Measurements from ENCODE around the gene TMEM140.
"Not testable (repeated sequence)": the region's sequence is repeated elsewhere in the genome, so short reads cannot be mapped to it uniquely, and the experiment has no call there.

Gene TMEM140

DNA sequence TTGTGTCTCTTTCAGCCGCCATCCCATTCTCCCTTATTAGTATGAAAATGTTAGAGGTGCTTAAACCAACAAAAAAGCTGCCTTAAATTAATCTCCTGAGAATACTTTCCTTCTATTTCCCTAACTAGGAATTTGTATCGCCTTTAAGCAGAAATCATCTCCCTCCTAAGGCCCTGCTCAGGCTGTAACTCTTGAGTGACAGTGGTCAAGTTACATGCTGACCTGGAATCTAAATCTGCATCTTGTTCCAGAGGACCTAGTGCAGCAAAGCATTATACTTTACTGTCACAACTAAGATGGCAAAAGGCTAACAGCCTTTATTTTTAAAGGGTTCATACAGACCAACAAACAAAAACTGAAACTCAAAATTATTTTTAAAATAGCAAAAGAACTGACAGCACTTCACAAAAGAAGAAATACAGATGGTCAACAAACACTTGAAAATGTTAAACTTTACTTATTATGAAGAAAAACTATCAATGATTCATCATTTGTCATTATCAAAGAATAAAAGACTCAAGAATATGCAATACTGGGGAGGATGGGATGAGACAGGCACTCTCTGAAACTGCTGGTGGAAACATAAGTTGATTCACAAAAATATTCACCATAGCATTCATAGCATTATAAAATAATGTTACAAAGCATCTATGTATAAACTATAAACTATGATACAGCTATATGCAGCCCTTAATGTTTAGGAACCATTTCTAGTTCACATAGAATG lies 11.7 kb downstream of the TMEM140 start:
- no peak for DNase-seq

DNA sequence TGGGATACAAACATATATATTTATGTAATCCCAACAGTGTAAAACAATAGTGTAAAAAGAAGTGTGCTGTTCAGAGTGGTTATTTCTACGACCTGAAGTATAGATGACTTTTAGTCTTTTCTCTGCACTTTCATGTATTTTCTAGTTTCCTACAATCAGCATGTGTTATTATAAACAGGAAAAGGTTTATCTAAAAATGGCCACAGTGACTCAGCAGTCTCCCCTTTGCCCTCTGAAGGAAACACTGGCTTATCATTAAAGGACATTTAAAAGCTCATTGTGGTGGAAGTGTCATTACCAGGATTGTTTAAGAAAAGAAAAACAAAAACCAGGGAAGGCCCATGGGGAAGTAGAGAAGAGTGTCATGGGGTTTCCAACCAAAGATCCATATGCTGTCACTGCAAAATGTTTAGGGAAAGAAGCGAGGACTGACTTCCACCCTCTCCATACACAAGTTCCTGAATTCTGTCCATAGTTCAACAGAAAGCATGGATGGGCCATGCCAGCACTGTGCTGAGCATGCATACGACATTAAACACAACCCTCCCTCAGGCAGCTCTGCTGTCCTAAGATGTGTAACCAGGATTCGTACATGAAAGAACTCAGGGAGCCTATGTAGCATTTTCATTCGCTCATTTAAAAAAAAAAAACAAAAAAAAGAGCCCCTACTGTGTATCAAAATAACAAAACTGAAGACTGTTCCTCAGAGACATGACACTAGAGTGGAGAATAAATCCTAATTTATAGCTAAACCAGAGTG lies 12.4 kb downstream of the TMEM140 start:
- no peak for DNase-seq

DNA sequence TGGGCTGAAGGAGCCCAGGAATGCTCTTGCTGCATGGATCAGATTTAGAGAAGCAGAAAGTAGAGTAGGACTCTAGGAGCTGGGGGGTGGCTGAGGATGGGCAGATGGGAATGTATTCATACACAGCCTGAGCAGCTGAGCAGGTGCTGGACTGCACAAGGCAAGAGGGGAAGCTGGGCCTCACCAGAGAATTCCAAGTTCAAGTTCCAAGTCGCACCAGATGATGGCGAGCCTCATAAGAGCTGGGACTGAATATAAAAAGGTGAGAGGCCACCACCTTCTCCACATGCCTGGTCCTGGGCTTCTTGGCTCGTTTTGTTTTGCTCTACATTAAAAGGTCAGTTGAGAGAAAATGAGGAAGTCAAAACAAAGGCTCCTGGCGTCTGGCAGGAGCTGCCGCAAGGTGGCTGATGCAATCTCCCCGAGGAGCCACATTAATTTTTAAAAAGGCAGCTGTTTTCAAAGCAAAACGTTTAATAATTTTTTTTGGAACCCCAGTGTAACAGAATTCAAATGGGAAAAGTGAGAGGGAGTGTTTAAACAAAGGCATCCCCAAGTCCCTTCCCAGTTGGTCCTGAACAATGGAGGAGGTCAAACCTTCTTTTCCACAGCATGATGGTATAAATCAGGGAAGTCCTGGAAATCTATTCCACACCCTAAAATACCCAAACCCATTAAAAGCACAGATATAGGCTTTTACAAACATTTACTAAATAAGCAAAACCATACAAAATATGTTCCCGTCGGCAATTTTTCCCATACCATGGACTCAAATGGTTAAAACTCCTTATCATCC lies 13.2 kb downstream of the TMEM140 start:
- no peak for DNase-seq

DNA sequence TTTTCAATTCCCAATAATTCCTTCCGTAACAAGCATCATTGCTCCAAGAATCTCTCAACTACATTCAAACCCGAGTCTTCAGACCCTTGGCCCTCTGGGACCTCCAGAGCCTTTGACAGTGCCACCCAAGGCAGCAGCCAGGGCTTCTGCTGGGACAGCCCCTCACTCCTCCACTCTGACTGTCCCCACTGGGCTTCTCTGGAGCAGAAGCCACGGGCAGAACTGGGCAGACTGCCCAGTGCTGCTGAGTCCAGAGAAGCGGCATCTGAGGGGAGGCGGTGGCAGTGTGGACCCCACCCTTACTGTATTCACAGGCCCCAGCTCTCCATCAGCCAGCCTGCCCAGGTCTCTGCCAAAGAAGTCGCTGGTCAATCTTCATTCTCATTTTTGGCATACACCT lies 13.8 kb downstream of the TMEM140 start:
- no peak for DNase-seq

DNA sequence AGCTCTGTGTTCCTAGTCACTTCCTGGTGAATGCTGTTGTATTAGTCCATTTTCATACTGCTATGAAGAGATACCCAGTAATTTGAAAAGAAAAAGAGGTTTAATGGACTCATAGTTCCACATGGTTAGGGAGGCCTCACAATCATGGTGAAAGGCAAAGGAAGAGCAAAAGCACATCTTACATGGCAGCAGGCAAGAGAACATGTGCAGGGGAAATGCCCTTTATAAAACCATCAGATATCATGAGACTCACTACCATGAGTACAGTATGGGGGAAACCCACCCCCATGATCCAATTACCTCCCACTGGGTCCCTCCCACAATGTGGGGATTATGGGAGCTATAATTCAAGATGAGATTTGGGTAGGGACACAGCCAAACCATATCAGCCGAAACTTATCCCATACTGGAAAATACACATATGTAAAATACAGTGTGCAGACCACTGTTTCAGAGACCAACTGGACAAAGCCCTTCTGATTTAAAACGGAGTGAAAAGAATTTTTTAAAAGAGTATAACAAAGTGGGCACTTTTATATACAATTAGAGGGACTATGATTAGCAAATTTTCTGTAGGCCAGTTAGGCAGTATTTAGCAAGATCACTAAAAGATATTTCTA lies 14.6 kb downstream of the TMEM140 start:
- DNase-seq = no peak

DNA sequence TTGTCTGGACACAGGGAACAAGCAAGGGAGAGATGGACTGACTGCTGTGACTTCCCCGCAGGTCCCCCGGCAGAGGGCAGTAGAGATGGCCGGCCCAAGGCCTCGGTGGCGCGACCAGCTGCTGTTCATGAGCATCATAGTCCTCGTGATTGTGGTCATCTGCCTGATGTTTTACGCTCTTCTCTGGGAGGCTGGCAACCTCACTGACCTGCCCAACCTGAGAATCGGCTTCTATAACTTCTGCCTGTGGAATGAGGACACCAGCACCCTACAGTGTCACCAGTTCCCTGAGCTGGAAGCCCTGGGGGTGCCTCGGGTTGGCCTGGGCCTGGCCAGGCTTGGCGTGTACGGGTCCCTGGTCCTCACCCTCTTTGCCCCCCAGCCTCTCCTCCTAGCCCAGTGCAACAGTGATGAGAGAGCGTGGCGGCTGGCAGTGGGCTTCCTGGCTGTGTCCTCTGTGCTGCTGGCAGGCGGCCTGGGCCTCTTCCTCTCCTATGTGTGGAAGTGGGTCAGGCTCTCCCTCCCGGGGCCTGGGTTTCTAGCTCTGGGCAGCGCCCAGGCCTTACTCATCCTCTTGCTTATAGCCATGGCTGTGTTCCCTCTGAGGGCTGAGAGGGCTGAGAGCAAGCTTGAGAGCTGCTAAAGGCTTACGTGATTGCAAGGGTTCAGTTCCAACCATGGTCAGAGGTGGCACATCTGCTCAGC lies 16.6 kb downstream of the TMEM140 start:
- DNase-seq = no peak

DNA sequence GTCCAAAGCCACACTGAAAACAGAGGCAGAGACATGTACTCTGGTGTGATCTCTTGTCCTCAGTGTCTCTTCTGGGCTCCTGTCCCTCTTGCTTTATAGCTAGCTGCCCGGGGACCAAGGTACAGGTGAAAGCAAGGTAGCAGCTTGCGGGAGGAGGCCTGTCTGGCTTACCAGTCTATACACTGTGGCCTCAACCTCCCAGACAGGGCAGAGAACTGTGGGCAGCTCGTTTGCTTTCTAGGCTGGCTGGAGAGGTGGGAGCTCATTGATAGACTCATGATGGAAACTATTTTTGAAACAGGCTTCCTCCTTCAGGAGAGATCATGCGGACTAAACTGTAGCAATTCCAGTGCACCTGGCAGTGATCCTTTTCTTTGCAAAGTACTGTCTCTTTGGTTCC lies 18.0 kb downstream of the TMEM140 start:
- no peak for DNase-seq

DNA sequence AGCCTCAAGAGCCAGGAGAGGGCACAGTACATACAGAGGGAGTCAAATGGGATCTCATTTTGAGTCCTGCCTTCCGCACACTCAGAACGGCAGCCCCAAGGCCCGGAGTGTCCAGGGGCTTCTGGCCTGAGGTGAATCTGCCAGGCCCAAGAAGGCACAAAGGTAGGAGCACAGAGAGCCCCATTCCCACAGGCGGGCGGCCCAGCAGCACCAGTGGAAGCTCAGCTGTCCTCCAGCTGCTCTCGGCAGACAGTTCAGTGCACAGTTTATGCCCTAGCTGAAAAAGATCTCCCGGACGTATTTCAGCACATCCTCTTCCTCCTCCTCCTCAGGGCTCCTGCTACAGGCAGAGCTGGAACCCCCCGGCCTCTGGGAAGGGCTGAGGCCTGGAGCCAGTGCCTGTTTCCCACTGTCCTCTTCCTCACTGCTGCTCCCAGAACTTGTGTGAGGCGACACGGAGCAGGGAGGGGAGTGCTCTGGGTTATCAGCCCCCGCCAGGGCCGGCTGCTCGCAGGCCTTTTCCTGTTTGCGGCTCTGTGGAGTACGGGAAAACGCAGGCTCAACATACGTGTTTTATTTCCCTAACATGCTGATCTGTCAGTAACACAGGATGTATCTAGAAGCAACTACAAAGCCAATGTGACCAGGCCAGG lies 18.6 kb downstream of the TMEM140 start:
- DNase-seq = no peak

DNA sequence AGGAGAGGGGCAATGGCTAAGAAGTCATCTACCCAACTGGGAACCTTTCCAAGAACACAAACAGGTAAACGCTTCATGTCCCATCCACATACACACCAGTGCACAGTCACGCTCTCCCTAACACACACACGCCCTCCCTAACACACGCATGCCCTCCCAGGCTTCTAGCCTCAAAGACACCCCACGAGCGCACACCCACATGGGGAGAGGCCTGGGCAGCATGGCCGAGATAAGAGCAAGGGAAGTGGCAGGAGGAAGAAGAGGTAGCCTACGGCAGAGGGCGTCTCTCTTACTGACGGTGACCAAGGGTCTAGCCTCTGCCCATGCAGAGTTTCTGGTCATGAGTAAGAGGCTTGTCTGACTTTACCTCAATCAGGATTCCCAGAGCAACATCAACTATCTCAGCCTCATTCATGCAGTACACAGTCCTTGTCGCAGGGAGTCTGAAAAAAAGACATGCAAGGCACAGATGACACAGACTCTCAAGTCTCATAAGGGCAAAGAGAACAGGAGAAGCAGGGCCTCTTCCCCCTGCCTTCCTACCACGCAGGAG lies 19.6 kb downstream of the TMEM140 start:
- DNase-seq = no peak

DNA sequence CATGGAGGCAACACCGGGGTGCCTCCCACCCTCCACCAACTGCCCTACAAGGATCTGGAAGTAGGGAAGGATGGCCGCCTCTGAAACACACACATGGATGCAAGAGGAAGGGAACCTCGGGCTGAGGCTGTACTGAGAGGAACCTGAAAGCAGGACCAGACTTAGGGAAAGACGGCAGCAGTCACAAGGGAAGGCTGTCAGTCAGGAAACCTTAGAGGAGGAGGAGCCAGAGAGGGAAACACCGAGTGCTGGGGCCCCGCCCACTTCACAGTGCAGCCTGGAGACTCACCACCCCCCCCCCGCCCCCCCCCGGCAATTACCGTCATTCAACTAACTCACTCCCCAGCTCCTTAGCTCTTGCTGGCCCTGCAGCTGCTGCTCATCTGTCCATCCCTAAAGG lies 20.1 kb downstream of the TMEM140 start:
- DNase-seq = no peak

DNA sequence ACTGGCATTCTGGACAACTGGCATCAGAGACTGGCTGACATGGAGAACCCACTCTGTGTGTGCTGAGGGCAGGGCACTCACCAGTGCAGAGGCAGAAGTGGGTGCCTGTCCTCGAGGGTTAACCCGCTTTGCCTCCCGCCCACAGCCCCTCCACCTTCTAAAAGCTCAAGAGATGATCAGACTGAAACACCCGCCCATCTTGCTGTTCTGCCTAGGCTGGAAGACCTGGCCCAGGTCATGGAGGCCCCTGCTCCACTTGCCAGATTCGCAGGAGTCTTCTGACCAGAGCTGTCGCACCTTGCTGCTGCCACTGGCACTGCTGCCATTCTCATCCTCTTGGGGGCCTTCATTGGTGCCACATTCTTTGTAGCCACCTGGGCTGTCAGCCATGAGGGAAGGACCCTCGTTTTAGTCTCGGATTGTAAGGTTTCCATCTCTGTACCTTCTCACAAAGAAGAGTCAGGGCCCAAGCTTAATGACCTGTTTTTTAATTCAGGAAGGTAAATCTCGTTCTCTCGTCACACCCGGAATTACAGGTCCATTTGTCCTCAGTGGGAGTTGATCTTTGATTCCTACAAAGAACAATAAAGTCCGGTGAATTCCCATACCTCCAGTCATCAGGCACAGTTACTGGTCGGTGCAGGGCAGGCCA lies 20.7 kb downstream of the TMEM140 start:
- no peak for DNase-seq

DNA sequence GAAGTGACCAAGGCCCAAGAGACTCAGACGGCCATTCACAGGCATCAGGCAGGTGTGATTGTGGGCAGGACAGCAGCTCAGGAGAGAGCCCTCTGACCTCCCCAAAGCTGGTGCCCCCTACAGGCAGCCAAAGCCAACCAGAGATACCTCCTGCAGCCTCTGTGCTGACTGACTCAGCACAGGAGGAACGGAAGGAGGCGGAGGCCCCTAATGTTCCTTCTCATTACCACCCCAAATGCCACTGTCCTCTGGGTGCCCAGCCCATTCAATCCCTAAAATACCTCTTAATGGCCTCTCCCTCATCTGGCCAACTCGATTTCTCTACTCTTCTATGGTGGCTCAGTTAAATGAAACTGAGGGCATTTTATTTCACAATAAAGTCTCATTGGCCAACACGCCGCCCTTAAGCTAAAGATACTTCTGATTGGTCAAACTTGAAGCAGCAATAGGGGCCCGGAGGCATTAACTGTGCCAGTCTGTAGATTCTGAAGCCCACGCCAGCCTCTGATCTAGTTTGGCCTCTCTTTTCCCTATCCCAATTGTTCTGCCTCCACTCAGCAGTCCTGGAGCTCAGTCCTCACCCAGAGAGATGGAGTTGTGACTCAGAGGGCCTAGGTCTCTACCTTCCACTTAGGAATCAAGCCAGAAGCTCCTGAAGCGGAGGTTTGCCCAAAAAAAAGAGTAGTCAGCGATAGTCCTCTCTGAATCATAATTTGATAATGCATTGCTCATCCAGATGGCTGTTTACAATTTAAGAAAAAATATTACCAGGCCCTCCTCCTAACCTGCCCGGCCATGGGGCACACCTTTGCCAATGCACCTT lies 21.5 kb downstream of the TMEM140 start:
- no peak for DNase-seq

DNA sequence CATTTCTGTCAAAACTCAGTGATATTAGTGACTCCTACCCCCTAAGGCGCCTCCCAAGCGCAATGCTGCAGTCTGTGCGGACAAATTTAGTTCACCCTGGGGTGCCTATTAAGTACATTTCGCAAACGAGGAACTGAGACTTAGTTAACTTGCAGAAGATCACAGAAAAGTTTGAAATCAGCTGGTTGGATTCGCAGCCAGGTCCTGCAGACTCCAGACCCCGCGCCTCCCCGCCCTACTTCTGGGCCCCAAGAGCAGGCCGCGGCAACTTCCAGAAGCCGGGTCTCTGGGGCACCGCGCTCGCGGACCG lies 22.0 kb downstream of the TMEM140 start:
- no peak for DNase-seq

DNA sequence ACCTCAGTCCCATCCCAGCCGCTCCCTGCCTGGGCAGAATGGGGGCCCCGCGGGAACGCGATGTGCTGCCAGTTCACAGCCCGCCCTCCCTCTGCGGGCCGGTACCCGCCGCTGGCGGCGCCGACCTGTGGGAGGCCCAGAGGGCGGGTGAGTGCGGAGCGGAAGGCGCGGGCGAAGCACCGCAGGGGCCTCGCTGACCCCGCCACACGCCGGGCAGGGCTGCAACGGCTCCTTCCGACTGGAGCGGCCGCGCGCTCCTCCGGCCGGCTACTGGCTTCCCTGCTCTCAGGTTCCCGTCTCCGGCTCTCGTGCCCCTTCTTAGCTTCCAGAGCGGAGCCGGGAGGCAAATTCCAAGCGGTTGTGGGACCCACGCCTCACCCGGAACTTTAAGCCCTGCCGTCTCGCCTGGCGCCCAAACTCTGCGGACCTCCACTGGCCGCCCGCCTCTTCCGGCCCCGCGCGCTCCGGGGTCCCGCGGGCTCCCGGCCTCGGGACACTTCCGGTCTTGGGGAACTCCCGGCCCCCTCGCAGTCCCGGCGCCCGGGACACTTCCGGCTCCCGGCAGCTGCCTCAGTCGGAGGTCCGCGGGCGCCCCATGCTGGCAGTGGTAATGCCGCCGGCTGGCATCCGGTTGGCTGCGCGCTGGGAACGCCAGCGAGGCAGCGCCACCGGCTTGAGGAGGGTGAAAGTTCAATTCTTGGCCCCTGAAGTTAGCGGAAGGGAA lies 22.6 kb downstream of the TMEM140 start, which contains the start of gene CYREN:
TSS of gene CYREN (minus strand) at position 434 of the 724 bp plus-strand sequence. CDS start 1,785 bp downstream, outside the sequence.
- DNase-seq = peak; percentile 88

DNA sequence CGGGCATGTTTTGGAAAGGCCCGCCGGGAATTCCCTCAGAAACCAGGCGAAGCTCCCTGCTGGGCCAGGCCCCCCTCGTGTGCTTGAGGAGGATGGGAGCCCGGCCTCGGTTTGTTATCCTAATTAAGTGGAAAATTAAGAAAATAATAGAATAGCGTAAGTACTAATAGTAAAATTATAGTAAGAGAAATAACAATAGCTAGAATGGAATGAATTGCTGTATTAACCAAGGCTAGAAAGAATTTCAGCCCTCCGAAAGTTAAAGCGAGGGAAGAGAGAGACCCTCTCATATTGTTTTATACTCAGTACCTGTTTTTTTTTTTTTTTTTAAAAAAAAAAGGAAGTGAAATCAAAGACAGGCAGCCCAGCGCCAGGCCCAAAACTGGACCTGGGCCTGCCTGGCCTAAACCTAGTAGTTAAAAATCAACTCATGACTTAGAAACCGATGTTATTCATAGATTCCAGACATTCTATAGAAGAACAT lies 23.2 kb downstream of the TMEM140 start:
- DNase-seq = not testable (repeated sequence)

DNA sequence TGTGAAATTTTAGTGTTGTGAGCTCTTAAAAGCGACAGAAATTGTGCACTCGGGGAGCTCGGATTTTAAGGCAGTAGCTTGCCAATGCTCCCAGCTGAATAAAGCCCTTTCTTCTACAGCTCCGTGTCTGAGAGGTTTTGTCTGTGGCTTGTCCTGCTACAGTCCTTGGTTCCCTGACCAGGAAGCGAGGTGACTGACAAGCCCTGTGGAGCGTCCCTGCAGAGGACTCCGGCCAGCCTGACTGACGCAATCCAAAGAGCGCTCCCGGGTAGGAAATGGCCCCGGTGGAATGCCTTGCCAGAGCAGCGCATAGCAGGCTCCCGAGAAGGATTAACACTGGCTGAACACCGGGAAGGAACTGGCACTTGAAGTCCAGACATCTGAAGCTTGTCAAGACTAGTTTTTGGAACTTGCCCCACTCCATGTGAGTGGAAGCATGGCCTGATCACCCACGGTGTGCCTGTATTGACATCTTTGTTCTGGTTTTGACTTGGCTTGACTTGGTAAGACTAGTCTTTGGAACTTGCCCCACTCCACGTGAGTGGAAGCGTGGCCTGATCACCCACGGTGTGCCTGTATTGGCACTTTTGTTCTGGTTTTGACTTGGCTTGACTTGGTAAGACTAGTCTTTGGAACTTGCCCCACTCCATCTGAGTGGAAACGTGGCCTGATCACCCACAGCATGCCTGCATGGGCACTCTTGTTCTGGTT lies 23.9 kb downstream of the TMEM140 start:
- DNase-seq = not testable (repeated sequence)

DNA sequence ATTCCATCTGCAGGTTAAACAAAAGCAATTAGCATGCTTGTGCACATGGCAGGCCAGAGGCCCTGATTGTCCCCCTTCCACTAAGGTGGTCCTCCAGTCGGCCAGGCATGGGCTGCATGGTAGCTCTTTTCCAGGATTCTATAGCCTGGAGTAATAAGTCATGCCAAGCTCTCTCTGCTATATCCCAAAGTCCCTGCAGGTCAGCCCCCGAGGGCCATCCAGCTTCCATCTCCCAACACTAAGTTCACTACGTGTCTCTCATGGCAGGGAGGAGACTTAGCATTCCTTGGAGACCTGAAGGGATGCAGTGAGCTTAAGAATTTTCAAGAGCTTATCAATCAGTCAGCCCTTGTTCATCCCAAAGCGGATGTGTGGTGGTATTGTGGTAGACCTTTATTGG lies 26.0 kb downstream of the TMEM140 start:
- DNase-seq = not testable (repeated sequence)

DNA sequence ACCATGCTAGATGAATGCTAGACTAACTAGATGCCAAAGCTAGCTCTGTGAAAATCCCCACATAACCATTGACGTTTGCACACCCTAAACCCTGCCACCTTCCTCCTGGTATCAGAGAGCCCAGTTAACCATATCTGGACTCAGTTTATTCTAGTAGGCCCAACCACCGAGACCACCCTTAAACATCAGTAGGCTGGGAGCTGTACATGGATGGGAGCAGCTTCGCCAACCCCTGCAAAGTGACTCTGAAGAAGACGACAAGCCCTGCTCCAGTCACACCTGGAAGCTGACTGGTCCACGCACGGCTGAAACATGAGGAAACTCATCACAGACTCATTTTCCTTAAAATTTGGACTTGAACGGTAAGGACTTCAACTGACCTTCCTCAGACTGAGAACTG lies 27.1 kb downstream of the TMEM140 start:
- DNase-seq = no peak

DNA sequence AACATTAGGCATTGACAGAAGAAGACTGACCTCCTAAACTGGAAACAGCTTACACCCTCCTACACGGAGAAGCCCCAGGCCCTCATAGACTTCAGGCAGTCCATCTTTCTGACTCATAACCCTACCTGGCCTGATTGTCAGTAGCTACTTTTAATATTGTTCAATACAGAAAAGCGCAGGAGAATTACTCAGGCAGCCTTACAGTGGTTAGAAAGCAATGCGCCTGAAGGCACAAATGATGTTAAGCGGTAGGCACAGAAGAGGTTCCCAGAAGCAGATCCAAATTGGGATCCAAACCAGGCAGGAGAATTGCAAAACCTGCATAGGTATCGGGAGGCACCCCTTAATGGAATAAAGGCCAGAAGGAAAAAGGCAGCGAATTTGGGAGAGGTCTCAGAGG lies 28.1 kb downstream of the TMEM140 start:
- no peak for DNase-seq

All from NCI-H1048 (cell line).